DMS79 treated with DMSO at 0.1 percent for 48 hours (cell line): ENCODE results near the gene ALDH2.
A peak's percentile ranks its signal among the peaks of the same experiment; 100 is the strongest.
"Not testable (repeated sequence)": the region's sequence is repeated elsewhere in the genome, so short reads cannot be mapped to it uniquely, and the experiment has no call there.

ENCODE experiments used
- DNase-seq: peaks from one replicate; lab custom pipeline; 2025; lab: John Stamatoyannopoulos, UW

ALDH2 gene

DNA sequence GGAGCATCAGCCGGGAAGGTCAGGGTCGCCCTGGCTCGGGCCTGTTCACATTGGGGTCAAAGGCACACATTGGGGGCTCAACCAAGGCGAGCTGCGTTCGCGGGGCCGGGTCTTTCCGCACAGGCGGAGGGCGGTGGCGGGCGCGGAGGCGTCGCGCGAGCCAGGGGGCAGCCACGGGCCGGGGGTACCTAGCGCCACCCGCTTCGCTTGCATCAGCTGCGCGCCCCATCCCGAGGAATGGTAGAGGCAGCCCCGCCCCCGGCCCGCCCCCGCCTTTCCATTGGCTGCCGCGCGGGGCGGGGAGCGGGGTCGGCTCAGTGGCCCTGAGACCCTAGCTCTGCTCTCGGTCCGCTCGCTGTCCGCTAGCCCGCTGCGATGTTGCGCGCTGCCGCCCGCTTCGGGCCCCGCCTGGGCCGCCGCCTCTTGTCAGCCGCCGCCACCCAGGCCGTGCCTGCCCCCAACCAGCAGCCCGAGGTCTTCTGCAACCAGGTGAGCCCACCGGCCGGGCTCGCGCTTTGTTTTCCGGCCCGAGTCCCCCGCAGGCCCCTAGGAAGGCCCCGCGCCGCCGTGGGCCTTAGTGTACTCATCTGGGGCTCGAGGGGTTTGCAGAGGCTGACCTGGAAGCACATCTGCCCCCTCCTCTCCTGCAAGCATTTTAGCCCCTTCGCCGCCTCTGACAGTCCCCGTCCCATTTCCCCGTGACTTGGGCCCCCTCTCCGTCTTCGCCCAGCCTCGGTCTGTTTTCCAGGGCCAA lies at the start of gene ALDH2:
Gene ALDH2, plus strand, starts transcription at position 326 of the 754 bp plus-strand sequence. Its CDS starts 50 bp downstream, at position 376.
- peak; percentile 55 for DNase-seq

DNA sequence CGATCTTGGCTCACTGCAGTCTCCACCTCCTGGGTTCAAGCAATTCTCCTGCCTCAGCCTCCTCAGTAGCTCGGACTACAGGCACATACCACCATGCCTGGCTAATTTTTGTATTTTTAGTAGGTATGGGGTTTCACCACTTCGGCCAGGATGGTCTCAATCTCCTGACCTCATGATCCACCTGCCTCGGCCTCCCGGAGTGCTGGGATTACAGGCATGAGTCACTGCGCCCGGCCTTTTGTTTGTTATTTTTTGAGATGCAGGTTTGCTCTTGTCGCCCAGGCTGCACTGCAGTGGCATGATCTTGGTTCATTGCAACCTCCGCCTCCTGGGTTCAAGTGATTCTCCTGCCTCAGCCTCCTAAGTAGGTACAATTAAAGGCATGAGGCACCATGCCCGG lies 47.4 kb upstream of the ALDH2 start:
- DNase-seq, result not testable (repeated sequence)

DNA sequence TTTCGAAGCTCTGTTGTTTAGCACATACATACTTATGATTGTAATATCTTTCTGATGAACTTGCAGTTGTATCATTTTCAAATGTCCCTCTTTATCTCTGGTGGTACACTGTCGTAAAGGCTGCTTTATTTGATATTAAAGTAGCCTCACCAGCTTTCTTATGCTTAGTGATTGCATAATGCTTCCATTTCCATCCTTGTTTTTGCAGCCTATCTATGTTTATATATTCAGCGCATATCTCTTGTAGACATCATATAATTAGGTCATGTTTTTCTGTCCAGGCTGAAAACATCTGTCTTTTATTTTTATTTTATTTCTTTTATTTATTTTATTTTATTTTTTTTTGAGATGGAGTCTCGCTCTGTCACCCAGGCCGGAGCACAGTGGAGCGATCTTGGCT lies 46.3 kb upstream of the ALDH2 start:
- no peak for DNase-seq

DNA sequence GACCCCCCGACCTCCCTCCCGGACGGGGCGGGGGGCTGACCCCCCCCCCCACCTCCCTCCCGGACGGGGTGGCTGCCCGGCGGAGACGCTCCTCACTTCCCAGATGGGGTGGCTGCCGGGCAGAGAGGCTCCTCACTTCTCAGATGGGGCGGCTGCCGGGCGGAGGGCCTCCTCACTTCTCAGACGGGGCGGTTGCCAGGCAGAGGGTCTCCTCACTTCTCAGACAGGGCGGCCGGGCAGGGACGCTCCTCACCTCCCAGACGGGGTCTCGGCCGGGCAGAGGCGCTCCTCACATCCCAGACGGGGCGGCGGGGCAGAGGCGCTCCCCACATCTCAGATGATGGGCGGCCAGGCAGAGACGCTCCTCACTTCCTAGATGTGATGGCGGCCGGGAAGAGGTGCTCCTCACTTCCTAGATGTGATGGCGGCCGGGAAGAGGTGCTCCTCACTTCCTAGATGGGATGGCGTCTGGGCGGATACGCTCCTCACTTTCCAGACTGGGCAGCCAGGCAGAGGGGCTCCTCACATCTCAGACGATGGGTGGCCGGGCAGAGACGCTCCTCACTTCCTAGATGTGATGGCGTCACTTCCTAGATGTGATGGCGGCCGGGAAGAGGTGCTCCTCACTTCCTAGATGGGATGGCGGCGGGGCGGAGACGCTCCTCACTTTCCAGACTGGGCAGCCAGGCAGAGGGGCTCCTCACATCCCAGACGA lies 42.9 kb upstream of the ALDH2 start:
- DNase-seq, result not testable (repeated sequence)

DNA sequence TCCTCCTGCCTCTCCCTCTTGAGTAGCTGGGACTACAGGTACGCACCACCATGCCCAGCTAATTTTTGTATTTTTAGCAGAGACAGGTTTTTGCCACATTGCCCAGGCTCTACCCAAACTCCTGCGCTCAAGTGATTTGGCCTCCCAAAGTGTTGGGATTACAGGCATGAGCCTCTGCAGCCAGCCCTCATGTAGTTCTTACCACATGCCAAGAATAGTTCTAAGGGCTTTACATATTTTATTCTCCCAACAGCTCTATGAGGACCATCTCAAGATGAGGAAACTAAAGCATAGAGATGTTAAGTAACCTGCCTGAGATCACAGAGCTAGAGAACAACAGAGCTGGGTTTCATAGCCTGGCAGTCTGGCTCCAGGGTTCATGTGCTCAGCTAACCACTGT lies 37.9 kb upstream of the ALDH2 start:
- DNase-seq, result no peak

DNA sequence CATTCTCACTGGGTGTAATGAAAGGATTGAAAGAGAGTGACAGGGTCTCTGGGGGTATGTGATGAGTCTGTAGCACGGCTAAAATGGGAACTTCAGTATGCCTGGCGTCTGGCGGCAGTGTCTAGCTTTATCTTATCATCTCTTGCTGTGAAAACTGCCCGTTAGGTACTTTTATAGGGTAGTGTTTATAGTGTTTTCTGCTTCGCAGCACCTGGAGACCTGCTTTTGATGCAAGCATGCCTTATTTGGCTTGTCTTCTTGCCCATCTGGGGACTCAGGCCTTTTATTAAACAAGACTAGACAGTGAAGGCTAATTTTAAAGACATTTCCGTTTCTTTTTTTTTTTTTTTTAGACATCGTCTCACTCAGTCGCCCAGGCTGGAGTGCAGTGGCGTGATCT lies 36.3 kb upstream of the ALDH2 start:
- no peak for DNase-seq

DNA sequence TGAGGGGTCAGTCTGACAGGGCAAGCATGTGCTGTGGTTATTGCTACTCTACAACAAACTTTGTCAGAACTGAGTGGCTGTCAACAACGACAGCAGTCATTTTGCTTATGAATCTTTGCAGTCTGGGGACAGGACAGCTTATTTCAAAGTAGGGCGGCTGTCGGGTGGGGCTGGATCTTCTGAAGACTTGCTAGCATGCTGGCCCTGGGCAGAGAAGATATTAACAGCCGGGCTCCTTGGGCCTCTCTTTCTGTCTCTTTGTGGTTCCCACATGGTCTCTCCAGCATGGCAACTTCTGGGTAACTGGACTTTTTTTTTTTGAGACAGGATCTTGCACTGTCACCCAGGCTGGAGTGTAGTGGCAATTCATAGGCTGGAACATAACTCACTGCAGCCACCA lies 33.9 kb upstream of the ALDH2 start:
- DNase-seq, result no peak

DNA sequence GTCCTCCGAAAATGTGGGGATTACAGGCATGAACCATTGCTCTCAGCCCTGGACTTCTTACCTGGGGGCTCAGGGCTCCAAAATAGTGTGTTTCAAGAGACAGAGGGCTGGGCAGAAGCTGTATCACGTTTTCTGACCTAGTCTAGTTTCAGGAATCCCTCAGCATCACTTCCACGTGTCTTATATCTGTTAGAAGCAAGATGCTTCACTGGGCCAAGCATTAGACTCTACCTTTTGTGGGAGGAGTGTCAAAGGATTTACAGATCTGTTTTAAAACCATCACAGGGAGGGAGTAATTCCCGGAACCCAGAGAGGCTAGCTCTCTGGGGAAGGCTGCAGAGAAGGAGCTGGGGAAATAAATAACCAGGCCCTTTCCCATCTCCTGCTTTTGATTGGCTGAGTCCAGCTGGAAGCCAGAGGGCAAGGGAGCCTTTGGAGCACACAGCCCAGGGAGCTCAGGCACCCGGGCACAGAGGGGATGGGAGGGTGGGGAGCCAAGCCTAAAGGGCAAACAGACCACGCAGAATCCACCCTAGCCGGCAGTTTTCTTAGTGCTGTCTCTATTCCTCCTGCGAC lies 33.3 kb upstream of the ALDH2 start:
- no peak for DNase-seq

DNA sequence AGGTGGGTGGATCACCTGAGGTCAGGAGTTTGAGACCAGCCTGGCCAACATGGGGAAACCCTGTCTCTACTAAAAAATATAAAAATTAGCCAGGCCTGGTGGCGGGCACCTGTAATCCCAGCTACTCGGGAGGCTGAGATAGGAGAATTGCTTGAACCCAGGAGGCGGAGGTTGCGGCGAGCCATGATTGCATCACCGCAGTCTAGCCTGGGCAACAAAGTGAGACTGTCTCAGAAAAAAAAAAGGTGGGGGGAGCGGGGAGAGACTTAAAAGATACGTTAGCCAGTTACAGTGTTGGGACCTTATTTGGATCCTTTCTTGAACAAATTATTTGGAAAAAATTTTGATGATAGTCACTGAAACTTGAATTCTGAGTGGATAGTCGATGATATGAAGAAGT lies 27.2 kb upstream of the ALDH2 start:
- not testable (repeated sequence) for DNase-seq

DNA sequence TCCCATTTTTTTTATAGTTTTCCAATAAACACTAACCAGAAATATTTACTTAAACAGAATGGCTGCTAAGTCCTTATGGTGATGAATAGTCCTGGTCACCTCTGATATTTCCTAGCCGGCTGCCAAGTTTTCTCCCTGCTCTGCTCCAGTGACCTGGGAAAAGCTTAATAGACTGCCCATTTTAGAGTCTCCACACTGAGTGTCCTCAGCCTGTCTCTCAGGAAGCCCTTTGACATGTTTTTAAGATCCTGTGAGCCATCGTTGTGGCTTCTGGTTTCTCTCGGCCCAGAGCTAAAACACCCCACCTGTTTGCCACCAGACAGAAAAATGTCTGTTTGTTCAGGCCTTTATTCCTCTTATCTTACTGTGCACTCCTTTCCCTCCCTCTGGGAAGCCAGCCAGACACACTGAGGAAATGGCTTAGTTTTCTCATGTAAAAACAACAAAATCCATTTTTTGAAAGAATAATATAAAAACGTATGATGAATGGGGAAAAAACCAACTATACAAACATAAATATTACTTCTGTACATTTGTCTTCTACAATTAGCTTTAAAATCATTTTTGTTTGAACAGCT lies 25.4 kb upstream of the ALDH2 start:
- DNase-seq, result peak; percentile 69

DNA sequence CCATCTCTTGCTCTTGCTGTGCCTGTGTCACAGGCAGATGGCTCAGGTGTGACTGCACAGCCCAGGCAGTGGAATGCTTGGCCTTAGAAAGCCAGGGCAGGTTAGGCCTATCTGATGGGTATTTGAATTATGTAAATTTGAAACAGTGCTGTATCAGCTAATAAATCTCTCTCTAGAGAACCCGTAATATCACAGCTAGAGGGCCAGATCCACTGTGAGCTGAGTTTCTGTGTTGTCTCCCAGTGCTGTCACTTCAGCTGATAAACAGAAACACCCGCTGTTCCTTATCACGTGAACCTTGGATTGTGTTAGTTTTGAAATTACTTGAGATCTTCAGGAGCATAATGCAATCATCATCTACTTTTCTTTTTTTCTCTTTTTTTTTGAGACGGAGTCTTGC lies 21.5 kb upstream of the ALDH2 start:
- DNase-seq, result no peak

DNA sequence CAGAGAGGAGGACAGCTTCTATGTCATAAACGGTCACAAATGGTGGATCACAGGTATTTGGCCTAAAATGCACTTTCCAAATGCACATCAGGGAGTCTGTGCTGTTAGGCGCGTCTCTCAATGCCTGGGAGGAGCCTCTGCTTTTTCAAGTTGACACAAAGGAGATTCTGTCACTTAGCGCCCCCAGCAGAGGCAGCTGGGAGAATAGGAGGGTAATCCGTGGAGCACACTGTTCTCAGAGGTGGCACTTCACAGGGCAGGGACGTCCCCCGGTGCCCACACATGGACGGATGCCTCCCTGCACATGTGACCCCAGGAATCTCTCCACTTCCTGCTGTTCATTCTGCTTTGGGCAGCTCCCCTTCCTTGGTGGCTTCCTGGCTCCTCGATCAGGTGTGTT lies 19.4 kb upstream of the ALDH2 start:
- no peak for DNase-seq

DNA sequence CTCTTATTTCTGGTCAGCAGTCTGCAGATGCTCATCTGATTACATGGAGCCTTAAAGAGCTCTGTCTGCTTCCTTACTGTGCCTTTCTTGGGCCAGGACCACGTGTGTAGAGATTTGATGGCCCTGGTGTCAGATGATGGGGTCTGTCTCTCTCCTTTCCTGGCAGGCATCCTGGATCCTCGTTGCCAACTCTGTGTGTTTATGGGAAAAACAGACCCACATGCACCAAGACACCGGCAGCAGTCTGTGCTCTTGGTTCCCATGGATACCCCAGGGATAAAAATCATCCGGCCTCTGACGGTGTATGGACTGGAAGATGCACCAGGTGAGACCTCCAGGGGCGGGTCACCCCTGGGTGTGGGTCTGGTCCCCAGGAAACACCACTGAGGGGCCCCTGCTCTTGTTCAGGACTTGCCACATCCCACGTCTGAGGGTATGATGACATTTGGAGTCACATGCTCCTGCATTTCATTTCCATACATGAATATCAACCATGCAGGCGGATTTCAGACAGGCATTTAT lies 18.5 kb upstream of the ALDH2 start:
- DNase-seq, result peak; percentile 46

DNA sequence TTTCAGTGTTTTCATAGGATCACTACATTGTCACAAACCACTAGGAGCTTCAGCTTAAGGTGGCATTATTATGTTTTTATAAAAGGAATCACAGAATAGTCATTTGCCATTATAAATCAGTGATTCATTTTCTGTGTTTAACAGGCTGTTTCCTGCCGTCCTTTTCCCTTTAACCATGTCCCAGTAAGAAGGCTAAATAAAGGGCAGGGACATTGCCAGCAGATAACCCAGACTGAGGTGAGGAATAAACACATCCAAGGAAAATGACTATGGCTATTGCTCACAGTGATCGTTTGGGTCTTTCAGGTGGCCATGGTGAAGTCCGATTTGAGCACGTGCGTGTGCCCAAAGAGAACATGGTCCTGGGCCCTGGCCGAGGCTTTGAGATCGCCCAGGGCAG lies 17.9 kb upstream of the ALDH2 start:
- DNase-seq, result no peak

DNA sequence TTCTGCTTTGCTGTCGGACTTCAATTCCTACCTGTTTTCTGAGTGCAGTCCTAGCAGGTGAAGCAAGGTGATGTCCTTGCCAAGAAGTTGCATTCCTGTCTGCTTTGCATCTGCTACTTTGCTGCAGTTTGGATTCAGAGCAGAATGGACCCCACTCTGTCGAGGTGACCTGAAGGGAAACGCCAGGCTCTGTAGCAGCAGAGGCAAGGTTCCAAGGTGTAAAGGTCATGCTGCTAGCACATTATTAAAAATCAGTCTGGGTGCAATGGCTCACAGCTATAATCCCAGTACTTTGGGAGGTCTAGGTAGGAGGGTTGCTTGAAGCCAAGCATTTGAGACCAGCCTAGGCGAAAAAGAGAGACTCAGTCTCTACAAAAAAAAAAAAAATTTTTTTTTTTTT lies 17.3 kb upstream of the ALDH2 start:
- DNase-seq, result no peak

DNA sequence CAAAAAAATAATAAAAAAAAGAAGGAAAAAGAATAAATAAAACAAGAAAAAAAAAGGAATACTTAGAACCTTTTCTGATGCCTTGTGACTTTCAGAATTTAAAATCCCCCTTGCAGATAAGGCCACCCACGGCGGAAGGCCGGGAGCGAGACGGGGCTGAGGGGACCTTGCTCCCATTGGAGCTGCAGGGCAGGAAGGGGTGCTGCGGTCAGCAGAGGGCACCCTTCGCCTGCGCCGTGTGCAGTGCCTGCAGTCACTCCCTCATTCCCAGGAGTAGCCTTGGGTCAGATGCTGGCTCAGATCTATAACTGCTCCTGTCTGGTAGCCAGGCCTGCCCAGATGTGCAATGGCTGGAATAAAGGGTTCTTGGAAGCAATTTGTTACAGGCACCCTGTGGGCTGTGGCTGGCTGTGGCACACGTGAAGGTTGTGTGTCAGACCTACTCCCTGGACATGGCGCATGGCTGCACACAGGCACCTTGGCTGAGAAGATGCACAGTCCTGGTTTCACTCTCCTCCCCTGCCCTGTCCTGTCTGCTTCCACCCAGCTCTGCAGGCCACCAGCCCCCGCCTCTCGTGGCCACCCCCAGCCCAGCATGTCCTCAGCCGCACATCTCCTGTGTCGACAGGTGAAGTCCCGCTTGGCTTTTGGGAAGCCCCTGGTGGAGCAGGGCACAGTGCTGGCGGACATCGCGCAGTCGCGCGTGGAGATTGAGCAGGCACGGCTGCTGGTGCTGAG lies 13.4 kb upstream of the ALDH2 start:
- DNase-seq, result peak; percentile 3

DNA sequence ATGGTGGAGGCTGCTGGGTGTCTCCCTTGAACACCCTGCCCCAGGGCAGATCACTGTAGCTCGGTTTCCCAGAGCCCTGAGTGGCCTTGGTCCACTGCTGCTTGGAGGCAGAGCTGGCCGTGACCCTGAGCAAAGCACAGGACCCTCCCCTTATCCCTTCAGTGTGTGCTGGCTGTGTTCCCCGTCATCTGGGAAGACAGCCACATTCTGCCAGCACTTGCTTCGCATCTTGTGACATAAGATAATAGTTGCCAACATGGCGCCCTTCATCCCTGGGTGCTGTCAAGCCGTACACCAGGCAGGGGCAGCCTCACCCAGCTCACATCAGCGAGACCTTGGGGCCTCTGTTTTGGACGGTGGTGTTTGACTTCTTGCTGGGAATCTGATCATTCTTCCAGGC lies 12.1 kb upstream of the ALDH2 start:
- DNase-seq, result no peak

DNA sequence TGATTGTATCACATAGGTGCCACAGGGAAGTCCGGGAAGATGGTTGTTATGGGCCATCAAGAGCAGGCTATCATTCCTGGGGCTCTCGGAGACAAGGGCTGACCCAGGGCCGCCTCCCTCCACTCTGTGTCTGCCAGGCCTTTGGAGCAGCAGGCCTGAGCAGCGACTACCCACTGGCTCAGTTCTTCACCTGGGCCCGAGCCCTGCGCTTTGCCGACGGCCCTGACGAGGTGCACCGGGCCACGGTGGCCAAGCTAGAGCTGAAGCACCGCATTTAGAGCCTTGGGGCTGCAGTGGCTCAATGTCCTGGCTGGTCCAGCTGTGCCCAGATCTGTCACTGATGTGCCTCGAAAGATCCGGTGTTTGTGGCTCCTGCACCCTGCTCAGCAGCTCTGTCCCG lies 10.5 kb upstream of the ALDH2 start:
- no peak for DNase-seq

DNA sequence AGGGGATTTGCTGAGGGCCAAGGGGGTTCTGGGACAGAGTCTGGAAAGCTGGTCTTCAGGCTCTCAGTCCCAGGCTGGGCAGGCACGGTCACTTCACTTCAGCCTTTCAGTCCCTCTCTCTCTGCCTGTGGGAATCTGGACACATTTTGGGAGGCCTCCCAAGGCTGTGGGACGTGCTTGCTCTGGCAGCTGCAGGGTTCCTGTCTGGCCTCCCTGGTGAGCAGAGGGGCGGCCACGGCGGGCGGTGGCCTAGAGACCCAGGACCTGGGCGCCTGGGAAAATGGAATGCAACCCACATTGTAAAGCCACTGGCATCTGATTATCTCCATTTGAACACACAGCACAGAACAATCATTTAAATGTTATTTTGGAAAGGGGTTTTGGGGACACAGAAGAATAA lies 10.1 kb upstream of the ALDH2 start:
- no peak for DNase-seq

DNA sequence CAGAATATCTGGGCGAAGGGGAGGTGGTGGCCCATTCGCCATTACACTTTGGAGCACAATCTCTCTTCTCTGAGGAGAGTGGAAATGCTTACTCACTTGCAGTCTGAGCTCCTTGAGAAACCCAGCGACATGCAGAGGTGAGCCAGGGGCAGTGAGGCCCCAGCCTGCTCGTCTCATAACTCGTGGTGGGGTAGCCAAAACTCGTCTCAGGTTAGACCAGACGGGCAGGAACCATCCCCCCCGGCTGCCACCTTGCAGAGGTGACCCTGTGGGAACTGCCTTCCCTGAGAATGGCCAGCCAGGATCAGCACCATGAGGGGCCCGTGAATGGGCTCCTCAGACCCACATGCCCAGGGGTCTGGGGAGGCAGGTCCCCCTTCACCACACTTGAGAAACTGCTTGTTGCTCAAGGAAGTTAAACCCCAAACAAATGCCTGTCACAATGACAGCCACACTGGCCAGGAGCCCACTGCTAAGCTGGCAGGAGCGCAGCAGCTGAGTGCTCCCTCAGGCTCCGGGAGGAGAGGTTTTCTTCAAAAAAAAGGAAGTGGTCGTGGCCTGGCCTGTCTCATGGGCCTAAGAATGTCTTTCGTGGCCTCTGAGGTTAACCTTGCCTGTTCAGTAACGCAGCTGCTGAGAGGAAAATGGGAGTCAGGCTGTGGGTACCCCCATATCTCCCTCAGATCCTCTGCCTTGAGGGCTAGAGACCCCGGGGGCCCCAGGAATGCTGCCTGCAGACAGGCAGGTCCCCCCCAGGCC lies 9.2 kb upstream of the ALDH2 start:
- peak; percentile 7 for DNase-seq

DNA sequence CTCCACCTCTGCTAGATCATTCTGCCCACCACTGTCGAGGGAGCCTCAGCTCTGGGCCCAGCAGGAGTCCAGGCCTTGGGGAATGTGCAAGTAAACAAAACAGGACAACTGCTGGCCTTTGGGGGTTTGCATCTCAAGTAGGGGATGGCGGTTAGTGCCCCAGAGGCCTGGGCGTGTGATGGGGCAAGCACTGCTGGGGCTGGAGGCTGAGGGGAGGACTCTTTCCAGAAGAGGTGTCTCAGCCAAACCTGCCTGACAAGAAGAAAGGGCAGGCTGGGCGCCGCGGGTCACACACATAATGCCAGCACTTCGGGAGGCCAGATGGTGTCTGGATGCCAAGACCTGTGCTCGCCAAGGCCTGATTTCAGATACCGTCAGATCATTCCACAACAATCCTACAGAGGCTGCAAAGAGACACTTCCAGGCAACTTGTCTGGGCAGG lies 8.6 kb upstream of the ALDH2 start:
- no peak for DNase-seq
